ENCODE measurements around the gene C10orf90. TPM values are rescaled to one million over a fixed set of nuclear protein-coding genes. Genes with fewer than 3 reads are reported as not detected.

The C10orf90 gene
- total RNA-seq, result not detected in 2 replicates
- not detected in 2 replicates for polyA plus RNA-seq
- not detected in 2 replicates for polyA plus RNA-seq (2011; cell fraction: cytosol; rRNA removed)
- polyA plus RNA-seq (2011; cell fraction: nucleus; rRNA removed), result not detected in 2 replicates
- not detected in 2 replicates for polyA plus RNA-seq (2012)
- not detected in 2 replicates for polyA minus RNA-seq
- polyA minus RNA-seq (2011; cell fraction: cytosol; rRNA and poly(A)+ RNA removed), result 2.0 TPM
- not detected in 2 replicates for polyA minus RNA-seq (2011; cell fraction: nucleus; rRNA and poly(A)+ RNA removed)
- Bru-seq, nascent RNA, result not detected
- BruChase-seq, experiment 1, labeled RNA remaining after a 6-hour chase, result not detected
- BruChase-seq, experiment 2, labeled RNA remaining after a 2-hour chase, result not detected
- long read RNA-seq, result 0 reads

GRCh38 chr10:126670056-126670894 lies at the start of gene C10orf90:
Gene C10orf90 (minus strand): TSS chr10:126670693. CDS start chr10:126670480, 213 bp downstream.
- CTCF ChIA-PET, result no interaction called here
- POLR2A ChIA-PET, result interaction anchor here (0.7 kb wide), 1 partner anchor 586 kb away, joined by 4 read pairs; no protein-coding TSS in a partner anchor

More at GRCh38 chr10:126670056-126670894, at the start of gene C10orf90:
- FAIRE-seq (no peak), DNase-seq (ENCODE audit: low read depth, low spot score) (no peak)
- H3K27me3 ChIP-seq (ENCODE audit: control insufficient read depth in 2 of 2, insufficient read depth in 2 of 2, low read length in 2 of 2), result no peaks in the 10 kb centered on the region
- intact Hi-C loops (cut with micrococcal nuclease), result no loop called here
- no peak within 1 kb of the TSS for H3K27ac ChIP-seq (ENCODE audit: insufficient read depth, low read depth, low read length)
- H3K4me2 ChIP-seq (ENCODE audit: insufficient read depth, low read length), result no peak within 1 kb of the TSS
- no peaks in the 10 kb centered on the region for H4K20me1 ChIP-seq (replicated peaks; ENCODE audit: control insufficient read depth, extremely low read depth, insufficient read depth, low read length)
- no peak within 1 kb of the TSS for H2AFZ ChIP-seq (ENCODE audit: low read depth, low read length)
- H3K9ac ChIP-seq (replicated peaks; ENCODE audit: extremely low read depth, insufficient read depth, low read length), result no peak within 1 kb of the TSS
- BruUV-seq (replicated peaks), result no TSS peak
- H3K9me1 ChIP-seq (replicated peaks; ENCODE audit: control insufficient read depth, extremely low read depth, insufficient read depth, low read length), result no peaks in the 10 kb centered on the region
- H3K79me2 ChIP-seq (ENCODE audit: control insufficient read depth, insufficient read depth, low read length), result no peaks in the 10 kb centered on the region
- H3K4me3 ChIP-seq (replicated peaks in 1 of 3; ENCODE audit: insufficient read depth in 1 of 3, low read depth in 1 of 3, low read length in 3 of 3), result no peak within 1 kb of the TSS
- no peaks in the 10 kb centered on the region for H3K4me1 ChIP-seq (ENCODE audit: control insufficient read depth, extremely low read depth, insufficient read depth, low read length)
- no peaks in the 10 kb centered on the region for H3K36me3 ChIP-seq (ENCODE audit: control insufficient read depth in 2 of 2, extremely low read depth in 1 of 2, insufficient read depth in 2 of 2, low read length in 2 of 2)
- peaks cover 3% of the 10 kb centered on the region for H3K9me3 ChIP-seq (replicated peaks; ENCODE audit: control insufficient read depth, insufficient read depth, low read length)
- dilution Hi-C loops (cut with MboI; ENCODE audit: extremely low pct_ligation_motif_present, low sequenced_read_pairs), result no loop called here
- TF ChIP-seq MAX (IDR thresholded peaks at IDR 0.05; ENCODE audit: insufficient read depth, insufficient read length) (no peak), CTCF (IDR thresholded peaks at IDR 0.05; ENCODE audit: extremely low read depth in 1 of 2, insufficient read depth in 1 of 2, low read depth in 1 of 2, low read length in 2 of 2) (no peak), MYC (IDR thresholded peaks at IDR 0.05; ENCODE audit: low read depth, low read length) (no peak), EZH2 (IDR thresholded peaks at IDR 0.05; ENCODE audit: borderline replicate concordance, low read depth, low read length, severe bottlenecking) (no peak), JUN (IDR thresholded peaks at IDR 0.05; ENCODE audit: borderline replicate concordance, insufficient read depth, insufficient read length, low read depth) (no peak), GATA2 (IDR thresholded peaks at IDR 0.05; ENCODE audit: insufficient read depth, insufficient read length, low read depth, low read length) (no peak), FOS (IDR thresholded peaks at IDR 0.05; ENCODE audit: borderline replicate concordance, insufficient read depth, low read length) (no peak), POLR2A (IDR thresholded peaks at IDR 0.05; ENCODE audit: low read depth, low read length) (no peak), POLR2AphosphoS5 (IDR thresholded peaks at IDR 0.05; ENCODE audit: insufficient read depth, low read depth, low read length) (no peak)
